CD8-positive, alpha-beta memory T cell (primary cell): ENCODE data around the gene KLHL17. TPM values are rescaled to one million over a fixed set of nuclear protein-coding genes. Genes with fewer than 3 reads are reported as not detected.
A peak's percentile ranks its signal among the peaks of the same experiment; 100 is the strongest.
"Not testable (repeated sequence)": the region's sequence is repeated elsewhere in the genome, so short reads cannot be mapped to it uniquely, and the experiment has no call there.

Experiments used
- CTCF ChIA-PET: fragments of 350-600 bp; sonication (Branson Sonifier 250); formaldehyde crosslinking; loops from one replicate; lab custom pipeline; 2021; ENCODE audit warnings: antibody characterized with exemption; lab: Charles Lee
- POLR2A ChIA-PET: fragments of 350-600 bp; sonication (Branson Sonifier 250); formaldehyde crosslinking; loops from one replicate; lab custom pipeline; 2021; ENCODE audit warnings: antibody characterized with exemption; lab: Charles Lee
- DNase-seq, 5 donors: peaks; one replicate each; pipeline versions ENCODE4 v3.0.0 to v3.0.0-alpha.2; 2020 to 2022; ENCODE audit warnings: mixed read lengths in 1 of 5
- H3K27ac ChIP-seq: one replicate; pipeline ENCODE4 v1.7.0; 2013; ENCODE audit warnings: low read depth, mild to moderate bottlenecking, low read length, moderate library complexity
- H3K27me3 ChIP-seq: 2 replicates; pipeline ENCODE4 v1.7.0; 2013; ENCODE audit warnings: low read length, mild to moderate bottlenecking; ENCODE audit not compliant: insufficient read depth, poor library complexity, severe bottlenecking
- H3K36me3 ChIP-seq: 2 replicates; pipeline ENCODE4 v1.7.0; 2013; ENCODE audit warnings: mild to moderate bottlenecking, low read length, moderate library complexity; ENCODE audit not compliant: insufficient read depth
- H3K4me1 ChIP-seq: 2 replicates; pipeline ENCODE4 v1.7.0; 2013; ENCODE audit warnings: mild to moderate bottlenecking, low read length, moderate library complexity; ENCODE audit not compliant: insufficient read depth
- H3K4me3 ChIP-seq: 2 replicates; pipeline ENCODE4 v1.7.0; 2013; ENCODE audit warnings: mild to moderate bottlenecking, low read length
- H3K9me3 ChIP-seq: 2 replicates; pipeline ENCODE4 v1.7.0; 2013; ENCODE audit warnings: mild to moderate bottlenecking, low read length
- H3K27ac Mint-ChIP-seq, 8 donors: one replicate each; pipeline ENCODE4 v1.8.0; 2020 to 2021; ENCODE audit warnings: mixed read lengths in 8 of 8, mild to moderate bottlenecking in 6 of 8, inconsistent platforms in 3 of 8, moderate library complexity in 3 of 8
- H3K27me3 Mint-ChIP-seq, 2 donors: one replicate each; pipeline ENCODE4 v1.8.0; 2020 to 2021; ENCODE audit warnings: mixed read lengths in 2 of 2, mild to moderate bottlenecking in 1 of 2, moderate library complexity in 1 of 2
- H3K36me3 Mint-ChIP-seq, 3 donors: one replicate each; pipeline ENCODE4 v1.8.0; 2020 to 2021; ENCODE audit warnings: mixed read lengths in 3 of 3, inconsistent platforms in 1 of 3, mild to moderate bottlenecking in 1 of 3
- H3K4me1 Mint-ChIP-seq, 3 donors: one replicate each; pipeline ENCODE4 v1.8.0; 2020 to 2021; ENCODE audit warnings: mixed read lengths in 3 of 3, inconsistent platforms in 1 of 3, mild to moderate bottlenecking in 1 of 3
- H3K4me3 Mint-ChIP-seq, 7 donors: one replicate each; pipeline ENCODE4 v1.8.0; 2020 to 2021; ENCODE audit warnings: mixed read lengths in 7 of 7, mild to moderate bottlenecking in 6 of 7, moderate library complexity in 4 of 7, inconsistent platforms in 2 of 7
- H3K9me3 Mint-ChIP-seq, 5 donors: one replicate each; pipeline ENCODE4 v1.8.0; 2020 to 2022; ENCODE audit warnings: mixed read lengths in 5 of 5, mild to moderate bottlenecking in 3 of 5, moderate library complexity in 2 of 5, inconsistent platforms in 1 of 5
- polyA plus RNA-seq: library from polyadenylated mRNA; unstranded; fragments of 300-500 nt; fragmentation: Illumina TruSeq; gene quantifications from one replicate; pipeline ENCODE4 v1.2.3, GENCODE V29; 2021
- total RNA-seq, 2 experiments: library from RNA; stranded (reverse); gene quantifications; one replicate each; pipeline ENCODE4 v1.2.3, GENCODE V29; 2021

Gene KLHL17
- total and polyA plus RNA-seq, 3 experiments from 2014 or later: 1.4 to 28.6 (median 27.6) TPM

- POLR2A ChIA-PET: no interaction called here
These were observed 14.5 kb upstream of the KLHL17 start for GRCh38 chr1:945688-946556.

GRCh38 chr1:946811-947210 lies 13.6 kb upstream of the KLHL17 start:
- H3K27ac ChIP-seq, H3K4me1 ChIP-seq, H3K27me3 ChIP-seq, DNase-seq, H3K9me3 ChIP-seq, POLR2A ChIA-PET, CTCF ChIA-PET, H3K4me3 ChIP-seq, H3K4me3 Mint-ChIP-seq, H3K9me3 Mint-ChIP-seq, H3K27ac Mint-ChIP-seq: not testable (repeated sequence)
- Mint-ChIP-seq H3K4me1 (peaks cover 0 to 14% (median 4%) of the 10 kb centered on the region in 3 donors), H3K27me3 (peaks cover 1 to 15% of the 10 kb centered on the region in 2 donors), H3K36me3 (peaks cover 11 to 65% (median 12%) of the 10 kb centered on the region in 3 donors)
- H3K36me3 ChIP-seq: peaks cover 25% of the 10 kb centered on the region

More at GRCh38 chr1:945688-946556, 14.5 kb upstream of the KLHL17 start:
- H3K27me3 ChIP-seq: peaks cover 13% of the 10 kb centered on the region
- peaks cover 0 to 20% (median 7%) of the 10 kb centered on the region in 3 donors for H3K4me1 Mint-ChIP-seq
- H3K4me3 ChIP-seq: no peak overlapping the region
- no peaks in the 10 kb centered on the region for H3K9me3 Mint-ChIP-seq
- H3K36me3 ChIP-seq: peaks cover 17% of the 10 kb centered on the region
- peaks cover 4 to 21% of the 10 kb centered on the region in 2 donors for H3K27me3 Mint-ChIP-seq
- peak overlapping the region in 1 of 8 donors; percentile 74 for H3K27ac Mint-ChIP-seq
- H3K36me3 Mint-ChIP-seq: peaks cover 8 to 57% (median 8%) of the 10 kb centered on the region in 3 donors
- H3K4me1 ChIP-seq: peaks cover 8% of the 10 kb centered on the region
- no peak overlapping the region for H3K27ac ChIP-seq
- no peak for DNase-seq
- CTCF ChIA-PET: no interaction called here
- H3K9me3 ChIP-seq: no peaks in the 10 kb centered on the region
- H3K4me3 Mint-ChIP-seq: no peak overlapping the region

- H3K4me1 ChIP-seq: no peaks in the 10 kb centered on the region
- H3K27me3 ChIP-seq: peaks cover 3% of the 10 kb centered on the region
- peaks cover 28% of the 10 kb centered on the region for H3K36me3 ChIP-seq
- Mint-ChIP-seq H3K27me3 (peaks cover 1 to 13% of the 10 kb centered on the region in 2 donors), H3K4me3 (no peak overlapping the region), H3K27ac (no peak overlapping the region), H3K4me1 (peaks cover 0 to 13% (median 4%) of the 10 kb centered on the region in 3 donors), H3K36me3 (peaks cover 11 to 76% (median 12%) of the 10 kb centered on the region in 3 donors), H3K9me3 (no peaks in the 10 kb centered on the region)
- CTCF ChIA-PET: no interaction called here
- H3K9me3 ChIP-seq: no peaks in the 10 kb centered on the region
- no peak for DNase-seq
- POLR2A ChIA-PET: no interaction called here
- no peak overlapping the region for H3K4me3 ChIP-seq
- H3K27ac ChIP-seq: no peak overlapping the region
These were observed 12.4 kb upstream of the KLHL17 start for GRCh38 chr1:947958-948357.

GRCh38 chr1:950268-950667 lies 10.1 kb upstream of the KLHL17 start:
- Mint-ChIP-seq H3K27ac (no peak overlapping the region), H3K4me3 (no peak overlapping the region), H3K9me3 (no peaks in the 10 kb centered on the region), H3K36me3 (peaks cover 15 to 90% (median 15%) of the 10 kb centered on the region in 3 donors), H3K4me1 (peaks cover 1 to 4% (median 3%) of the 10 kb centered on the region in 3 donors), H3K27me3 (no peaks in the 10 kb centered on the region)
- CTCF ChIA-PET: no interaction called here
- POLR2A ChIA-PET: no interaction called here
- Histone ChIP-seq H3K4me1 (no peaks in the 10 kb centered on the region), H3K4me3 (no peak overlapping the region), H3K27me3 (no peaks in the 10 kb centered on the region), H3K9me3 (no peaks in the 10 kb centered on the region), H3K36me3 (peaks cover 49% of the 10 kb centered on the region), H3K27ac (no peak overlapping the region)
- no peak for DNase-seq

GRCh38 chr1:950881-951280 lies 9.5 kb upstream of the KLHL17 start:
- H3K4me1 ChIP-seq: no peaks in the 10 kb centered on the region
- H3K27me3 ChIP-seq: no peaks in the 10 kb centered on the region
- H3K27ac ChIP-seq: no peak overlapping the region
- DNase-seq: no peak
- peaks cover 17 to 90% (median 17%) of the 10 kb centered on the region in 3 donors for H3K36me3 Mint-ChIP-seq
- H3K4me1 Mint-ChIP-seq: peaks cover 1 to 5% (median 4%) of the 10 kb centered on the region in 3 donors
- H3K4me3 Mint-ChIP-seq: no peak overlapping the region
- H3K27ac Mint-ChIP-seq: no peak overlapping the region
- H3K4me3 ChIP-seq: no peak overlapping the region
- no peaks in the 10 kb centered on the region for H3K9me3 ChIP-seq
- H3K9me3 Mint-ChIP-seq: no peaks in the 10 kb centered on the region
- H3K27me3 Mint-ChIP-seq: no peaks in the 10 kb centered on the region
- CTCF ChIA-PET: no interaction called here
- POLR2A ChIA-PET: no interaction called here
- peaks cover 55% of the 10 kb centered on the region for H3K36me3 ChIP-seq

GRCh38 chr1:951364-951763 lies 9.0 kb upstream of the KLHL17 start:
- no peak overlapping the region for H3K4me3 ChIP-seq
- no peaks in the 10 kb centered on the region for H3K27me3 ChIP-seq
- POLR2A ChIA-PET: no interaction called here
- Mint-ChIP-seq H3K9me3 (no peaks in the 10 kb centered on the region), H3K36me3 (peaks cover 17 to 90% (median 17%) of the 10 kb centered on the region in 3 donors), H3K4me1 (peaks cover 1 to 5% (median 4%) of the 10 kb centered on the region in 3 donors), H3K27ac (no peak overlapping the region), H3K27me3 (no peaks in the 10 kb centered on the region), H3K4me3 (no peak overlapping the region)
- DNase-seq: no peak
- no peaks in the 10 kb centered on the region for H3K4me1 ChIP-seq
- H3K27ac ChIP-seq: no peak overlapping the region
- CTCF ChIA-PET: no interaction called here
- no peaks in the 10 kb centered on the region for H3K9me3 ChIP-seq
- H3K36me3 ChIP-seq: peaks cover 60% of the 10 kb centered on the region

GRCh38 chr1:952201-952600 lies 8.2 kb upstream of the KLHL17 start:
- Mint-ChIP-seq H3K27ac (no peak overlapping the region), H3K27me3 (no peaks in the 10 kb centered on the region), H3K9me3 (no peaks in the 10 kb centered on the region), H3K4me3 (no peak overlapping the region), H3K36me3 (peaks cover 14 to 93% (median 17%) of the 10 kb centered on the region in 3 donors), H3K4me1 (peaks cover 5 to 9% (median 5%) of the 10 kb centered on the region in 3 donors)
- POLR2A ChIA-PET: no interaction called here
- Histone ChIP-seq H3K9me3 (no peaks in the 10 kb centered on the region), H3K4me3 (no peak overlapping the region), H3K27ac (no peak overlapping the region), H3K4me1 (peaks cover 2% of the 10 kb centered on the region), H3K36me3 (peaks cover 65% of the 10 kb centered on the region), H3K27me3 (no peaks in the 10 kb centered on the region)
- CTCF ChIA-PET: interaction anchor here (1.1 kb wide), 1 partner anchor 11 kb away, joined by 4 read pairs; no protein-coding TSS in a partner anchor
- DNase-seq: no peak

- CTCF ChIA-PET: interaction anchor here (1.1 kb wide), 1 partner anchor 11 kb away, joined by 4 read pairs; no protein-coding TSS in a partner anchor
These were observed 7.8 kb upstream of the KLHL17 start for GRCh38 chr1:952603-953002.

More at GRCh38 chr1:952603-953002, 7.8 kb upstream of the KLHL17 start:
- H3K36me3 Mint-ChIP-seq: peaks cover 13 to 93% (median 19%) of the 10 kb centered on the region in 3 donors
- no peak for DNase-seq
- Histone ChIP-seq H3K27ac (no peak overlapping the region), H3K27me3 (no peaks in the 10 kb centered on the region), H3K9me3 (no peaks in the 10 kb centered on the region), H3K4me3 (no peak overlapping the region), H3K4me1 (peaks cover 6% of the 10 kb centered on the region), H3K36me3 (peaks cover 65% of the 10 kb centered on the region)
- H3K27me3 Mint-ChIP-seq: peaks cover 0 to under 1% of the 10 kb centered on the region in 2 donors
- POLR2A ChIA-PET: no interaction called here
- no peak overlapping the region for H3K27ac Mint-ChIP-seq
- H3K4me1 Mint-ChIP-seq: peaks cover 9 to 13% (median 9%) of the 10 kb centered on the region in 3 donors
- H3K4me3 Mint-ChIP-seq: no peak overlapping the region
- H3K9me3 Mint-ChIP-seq: no peaks in the 10 kb centered on the region
